ENCODE measurements around the gene IQCB1. TPM values are rescaled to one million over a fixed set of nuclear protein-coding genes. Genes with fewer than 3 reads are reported as not detected.

IQCB1 gene
- total and polyA plus RNA-seq, 9 of the 15 experiments (the other 6 are each of a cell fraction or from before 2014, with no cell fraction given), result 21.1 to 38.1 (median 27.5) TPM

- no peak for TF ChIP-seq TAF1 (IDR thresholded peaks at IDR 0.05; ENCODE audit: control insufficient read depth, extremely low read depth, insufficient read depth, low read length, severe bottlenecking)
- peak; percentile 76 for TF ChIP-seq PHF20 (IDR thresholded peaks at IDR 0.05; ENCODE audit: partially characterized antibody)
- TF ChIP-seq, protein P1, sequence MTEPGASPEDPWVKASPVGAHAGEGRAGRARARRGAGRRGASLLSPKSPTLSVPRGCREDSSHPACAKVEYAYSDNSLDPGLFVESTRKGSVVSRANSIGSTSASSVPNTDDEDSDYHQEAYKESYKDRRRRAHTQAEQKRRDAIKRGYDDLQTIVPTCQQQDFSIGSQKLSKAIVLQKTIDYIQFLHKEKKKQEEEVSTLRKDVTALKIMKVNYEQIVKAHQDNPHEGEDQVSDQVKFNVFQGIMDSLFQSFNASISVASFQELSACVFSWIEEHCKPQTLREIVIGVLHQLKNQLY (CRISPR knock-in tag; conservative IDR thresholded peaks at IDR 0.05), result no peak
- peak; percentile 84 for TF ChIP-seq DIDO1 (tag; IDR thresholded peaks at IDR 0.05; ENCODE audit: low read depth)
- no peak for TF ChIP-seq ZNF778 (CRISPR knock-in tag; IDR thresholded peaks at IDR 0.05)
- TF ChIP-seq, protein P2, sequence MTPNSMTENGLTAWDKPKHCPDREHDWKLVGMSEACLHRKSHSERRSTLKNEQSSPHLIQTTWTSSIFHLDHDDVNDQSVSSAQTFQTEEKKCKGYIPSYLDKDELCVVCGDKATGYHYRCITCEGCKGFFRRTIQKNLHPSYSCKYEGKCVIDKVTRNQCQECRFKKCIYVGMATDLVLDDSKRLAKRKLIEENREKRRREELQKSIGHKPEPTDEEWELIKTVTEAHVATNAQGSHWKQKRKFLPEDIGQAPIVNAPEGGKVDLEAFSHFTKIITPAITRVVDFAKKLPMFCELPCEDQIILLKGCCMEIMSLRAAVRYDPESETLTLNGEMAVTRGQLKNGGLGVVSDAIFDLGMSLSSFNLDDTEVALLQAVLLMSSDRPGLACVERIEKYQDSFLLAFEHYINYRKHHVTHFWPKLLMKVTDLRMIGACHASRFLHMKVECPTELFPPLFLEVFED (CRISPR knock-in tag; conservative IDR thresholded peaks at IDR 0.05), result no peak
- no peak for TF ChIP-seq FOXK1 (CRISPR knock-in tag; IDR thresholded peaks at IDR 0.05; ENCODE audit: borderline replicate concordance)
- TF ChIP-seq RBM17 (IDR thresholded peaks at IDR 0.05; ENCODE audit: borderline replicate concordance, low read depth, low read length), result no peak
- TF ChIP-seq ZHX1 (conservative IDR thresholded peaks at IDR 0.05; ENCODE audit: low read length), result no peak
- TF ChIP-seq BRD4 (IDR thresholded peaks at IDR 0.05), result 0 out of 2 replicates have a peak, but pooled peaks have one; percentile 13
- no peak for TF ChIP-seq ZZZ3 (IDR thresholded peaks at IDR 0.05)
- peak; percentile 55 for TF ChIP-seq EGR1 (conservative IDR thresholded peaks at IDR 0.05)
- no peak for TF ChIP-seq GTF2B (IDR thresholded peaks at IDR 0.05; ENCODE audit: extremely low read depth, insufficient read length)
- no peak for TF ChIP-seq RAD21 (CRISPR knock-in tag; conservative IDR thresholded peaks at IDR 0.05 in 1 of 2, IDR thresholded peaks at IDR 0.05 in 1 of 2)
- no peak for TF ChIP-seq LCOR (CRISPR knock-in tag; IDR thresholded peaks at IDR 0.05)
- TF ChIP-seq SMAD4 (CRISPR knock-in tag; conservative IDR thresholded peaks at IDR 0.05), result no peak
- TF ChIP-seq, protein P3, sequence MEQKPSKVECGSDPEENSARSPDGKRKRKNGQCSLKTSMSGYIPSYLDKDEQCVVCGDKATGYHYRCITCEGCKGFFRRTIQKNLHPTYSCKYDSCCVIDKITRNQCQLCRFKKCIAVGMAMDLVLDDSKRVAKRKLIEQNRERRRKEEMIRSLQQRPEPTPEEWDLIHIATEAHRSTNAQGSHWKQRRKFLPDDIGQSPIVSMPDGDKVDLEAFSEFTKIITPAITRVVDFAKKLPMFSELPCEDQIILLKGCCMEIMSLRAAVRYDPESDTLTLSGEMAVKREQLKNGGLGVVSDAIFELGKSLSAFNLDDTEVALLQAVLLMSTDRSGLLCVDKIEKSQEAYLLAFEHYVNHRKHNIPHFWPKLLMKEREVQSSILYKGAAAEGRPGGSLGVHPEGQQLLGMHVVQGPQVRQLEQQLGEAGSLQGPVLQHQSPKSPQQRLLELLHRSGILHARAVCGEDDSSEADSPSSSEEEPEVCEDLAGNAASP (IDR thresholded peaks at IDR 0.05), result no peak
- TF ChIP-seq HDAC1 (IDR thresholded peaks at IDR 0.05), result peak in 1 of 2 experiments; percentile 40; a peak in 1 of 4 replicates
- TF ChIP-seq POLR2H (tag; IDR thresholded peaks at IDR 0.05; ENCODE audit: low read depth), result peak; percentile 93
- no peak for TF ChIP-seq ZNF23 (CRISPR knock-in tag; IDR thresholded peaks at IDR 0.05)
- TF ChIP-seq ZNF197 (CRISPR knock-in tag; IDR thresholded peaks at IDR 0.05; ENCODE audit: low read depth), result no peak
Observed at GRCh38 chr3:121749276-121750086, 85.4 kb downstream of the IQCB1 start, which contains the start of gene GOLGB1 (continued).

All from K562 (cell line).